ENCODE measurements around the gene VPS9D1.

The VPS9D1 gene

DNA sequence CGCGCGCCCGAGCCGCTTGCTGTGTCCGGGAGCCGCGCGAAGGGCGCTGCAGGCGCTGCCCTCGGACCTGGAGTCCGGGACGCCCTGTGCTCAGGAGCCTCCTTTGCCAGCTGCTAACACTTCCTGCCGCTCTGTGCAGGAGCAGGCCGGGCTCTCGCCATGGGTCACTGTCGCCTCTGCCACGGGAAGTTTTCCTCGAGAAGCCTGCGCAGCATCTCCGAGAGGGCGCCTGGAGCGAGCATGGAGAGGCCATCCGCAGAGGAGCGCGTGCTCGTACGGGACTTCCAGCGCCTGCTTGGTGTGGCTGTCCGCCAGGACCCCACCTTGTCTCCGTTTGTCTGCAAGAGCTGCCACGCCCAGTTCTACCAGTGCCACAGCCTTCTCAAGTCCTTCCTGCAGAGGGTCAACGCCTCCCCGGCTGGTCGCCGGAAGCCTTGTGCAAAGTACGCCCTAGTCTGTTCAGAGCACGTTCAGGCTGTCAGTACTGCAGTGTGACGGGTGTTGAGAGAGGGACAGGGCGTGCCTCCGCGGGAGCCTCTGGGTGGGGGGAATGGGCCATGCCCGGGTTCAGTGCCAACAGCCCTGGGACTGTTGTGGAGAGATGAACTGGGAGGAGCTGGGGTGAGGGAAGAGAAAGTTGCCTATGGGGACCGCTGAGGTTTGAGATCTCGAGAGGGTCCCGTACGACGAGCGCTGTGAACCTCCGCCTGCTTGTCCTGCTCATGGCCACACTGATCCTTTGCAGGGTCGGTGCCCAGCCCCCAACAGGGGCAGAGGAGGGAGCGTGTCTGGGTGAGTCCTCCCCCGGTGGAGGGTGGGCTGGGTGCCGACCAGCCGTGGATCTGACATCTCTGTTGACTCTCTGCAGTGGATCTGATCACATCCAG is 1.9 kb upstream of the VPS9D1 start:
- ChIA-PET CTCF (no interaction called here), POLR2A (no interaction called here)
- TF ChIP-seq, protein P1, sequence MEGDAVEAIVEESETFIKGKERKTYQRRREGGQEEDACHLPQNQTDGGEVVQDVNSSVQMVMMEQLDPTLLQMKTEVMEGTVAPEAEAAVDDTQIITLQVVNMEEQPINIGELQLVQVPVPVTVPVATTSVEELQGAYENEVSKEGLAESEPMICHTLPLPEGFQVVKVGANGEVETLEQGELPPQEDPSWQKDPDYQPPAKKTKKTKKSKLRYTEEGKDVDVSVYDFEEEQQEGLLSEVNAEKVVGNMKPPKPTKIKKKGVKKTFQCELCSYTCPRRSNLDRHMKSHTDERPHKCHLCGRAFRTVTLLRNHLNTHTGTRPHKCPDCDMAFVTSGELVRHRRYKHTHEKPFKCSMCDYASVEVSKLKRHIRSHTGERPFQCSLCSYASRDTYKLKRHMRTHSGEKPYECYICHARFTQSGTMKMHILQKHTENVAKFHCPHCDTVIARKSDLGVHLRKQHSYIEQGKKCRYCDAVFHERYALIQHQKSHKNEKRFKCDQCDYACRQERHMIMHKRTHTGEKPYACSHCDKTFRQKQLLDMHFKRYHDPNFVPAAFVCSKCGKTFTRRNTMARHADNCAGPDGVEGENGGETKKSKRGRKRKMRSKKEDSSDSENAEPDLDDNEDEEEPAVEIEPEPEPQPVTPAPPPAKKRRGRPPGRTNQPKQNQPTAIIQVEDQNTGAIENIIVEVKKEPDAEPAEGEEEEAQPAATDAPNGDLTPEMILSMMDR (IDR thresholded peaks at IDR 0.05; ENCODE audit: insufficient read depth, low read length, missing control alignments), result no peak
- peak overlapping the region; percentile 83 for H3K4me3 ChIP-seq (ENCODE audit: low read depth, low read length)
- DNase-seq (ENCODE audit: low read depth, low spot score), result no peak

DNA sequence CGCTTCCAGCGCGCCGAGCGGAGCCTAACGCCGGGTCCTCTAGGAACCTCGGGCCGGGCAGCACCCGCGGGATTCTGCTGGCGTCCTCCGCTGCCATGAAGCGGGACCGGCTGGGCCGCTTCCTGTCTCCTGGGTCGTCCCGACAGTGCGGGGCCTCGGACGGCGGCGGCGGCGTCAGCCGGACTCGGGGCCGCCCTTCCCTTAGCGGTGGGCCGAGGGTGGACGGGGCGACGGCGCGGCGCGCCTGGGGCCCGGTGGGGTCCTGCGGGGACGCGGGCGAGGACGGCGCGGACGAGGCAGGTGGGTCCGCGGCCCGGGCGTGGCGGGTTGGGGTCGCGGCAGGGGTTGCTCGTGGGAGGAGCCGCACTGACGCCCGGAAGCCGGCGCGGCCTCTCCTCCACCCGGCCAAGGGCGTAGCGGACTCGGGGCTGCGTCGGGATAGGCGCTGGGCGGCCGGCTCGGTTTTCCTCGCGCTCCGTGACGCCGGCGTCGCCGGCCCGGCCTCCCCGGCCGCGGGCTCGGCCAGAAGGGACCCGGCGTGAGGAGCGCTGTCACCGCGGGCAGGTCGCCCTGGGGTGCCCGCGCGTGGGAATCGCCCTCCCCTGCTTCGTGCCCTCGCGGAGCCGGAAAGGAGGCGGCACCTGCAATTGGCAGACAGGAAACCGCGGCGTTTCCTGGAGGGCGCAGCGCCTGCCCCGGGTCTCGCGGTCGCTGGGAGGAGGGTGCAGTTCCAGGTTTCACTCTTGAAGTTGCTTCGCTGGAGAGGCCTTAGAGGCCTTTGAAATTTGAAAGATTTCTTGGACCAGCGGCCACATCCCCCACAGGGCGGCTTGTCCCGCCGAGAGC is 1.1 kb upstream of the VPS9D1 start:
- peak overlapping the region; percentile 83 for H3K4me3 ChIP-seq (ENCODE audit: low read depth, low read length)
- POLR2A ChIA-PET, result no interaction called here
- CTCF ChIA-PET, result no interaction called here
- TF ChIP-seq, protein P1 (IDR thresholded peaks at IDR 0.05; ENCODE audit: insufficient read depth, low read length, missing control alignments), result no peak
- DNase-seq (ENCODE audit: low read depth, low spot score), result no peak

DNA sequence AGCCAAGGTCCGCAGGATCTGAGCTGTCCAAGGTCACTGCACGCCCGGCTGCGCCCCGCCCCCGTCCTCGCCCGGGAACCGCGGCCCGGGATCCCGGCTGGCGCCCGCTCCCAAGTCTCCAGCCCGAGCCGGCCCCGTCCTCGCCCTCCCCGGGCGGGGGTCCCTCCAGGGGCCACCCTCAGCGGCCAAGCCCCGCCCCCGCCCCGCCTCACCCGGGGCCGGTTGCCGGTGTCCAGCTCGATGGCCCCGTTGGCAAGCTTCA is 216 bp downstream of the VPS9D1 start:
- DNase-seq (ENCODE audit: low read depth, low spot score), result no peak
- TF ChIP-seq, protein P1 (IDR thresholded peaks at IDR 0.05; ENCODE audit: insufficient read depth, low read length, missing control alignments), result no peak
- CTCF ChIA-PET, result interaction anchor here (1.7 to 5.6 kb wide), 2 partner anchors 14 to 20 kb away, joined by 15 to 30 read pairs; partner anchors contain the start of gene SPATA2L
- POLR2A ChIA-PET, result interaction anchor here (0.9 kb wide), 1 partner anchor 20 kb away, joined by 5 read pairs; no protein-coding TSS in a partner anchor
- peak overlapping the region; percentile 83 for H3K4me3 ChIP-seq (ENCODE audit: low read depth, low read length)

DNA sequence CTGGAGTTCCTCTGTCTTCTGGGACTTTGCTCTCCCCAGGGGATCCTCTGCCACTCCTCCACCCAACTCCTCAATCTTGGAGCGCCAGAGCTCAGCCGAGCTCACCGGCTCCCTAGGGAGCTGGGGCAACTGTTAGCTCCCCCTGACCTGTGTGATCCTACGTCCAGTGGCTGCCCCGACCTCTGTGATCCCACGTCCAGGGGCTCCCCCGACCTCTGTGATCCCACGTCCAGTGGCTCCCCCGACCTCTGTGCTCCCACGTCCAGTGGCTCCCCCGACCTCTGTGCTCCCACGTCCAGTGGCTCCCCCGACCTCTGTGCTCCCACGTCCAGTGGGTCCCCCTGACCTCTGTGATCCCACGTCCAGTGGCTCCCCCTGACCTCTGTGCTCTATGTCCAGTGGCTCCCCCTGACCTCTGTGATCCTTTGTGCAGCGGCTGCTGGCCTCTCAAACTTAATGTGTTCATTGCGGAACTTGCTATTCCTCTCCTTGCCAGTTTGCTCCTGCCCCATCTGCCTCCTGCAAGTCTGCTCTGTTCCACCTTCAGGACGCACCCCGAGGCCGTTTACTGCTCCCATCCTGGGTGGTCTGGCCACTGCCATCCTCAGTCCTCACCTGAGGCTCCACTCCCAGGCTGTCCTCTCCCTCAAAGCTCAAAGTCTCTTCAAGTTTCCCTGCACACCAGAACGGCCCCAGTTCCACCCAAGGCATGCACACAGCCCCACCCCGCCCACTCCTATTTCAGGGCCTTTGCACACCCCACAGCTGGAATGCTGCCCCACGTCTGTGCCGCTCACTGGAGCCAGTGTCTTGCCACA is 2.8 kb downstream of the VPS9D1 start:
- TF ChIP-seq, protein P1 (IDR thresholded peaks at IDR 0.05; ENCODE audit: insufficient read depth, low read length, missing control alignments), result no peak
- no peak for DNase-seq (ENCODE audit: low read depth, low spot score)
- ChIA-PET POLR2A (no interaction called here), CTCF (interaction anchor here (1.1 to 5.6 kb wide), 3 partner anchors 11 to 142 kb away, joined by 3 to 30 read pairs (median 6); no protein-coding TSS in a partner anchor)
- no peak overlapping the region for H3K4me3 ChIP-seq (ENCODE audit: low read depth, low read length)

DNA sequence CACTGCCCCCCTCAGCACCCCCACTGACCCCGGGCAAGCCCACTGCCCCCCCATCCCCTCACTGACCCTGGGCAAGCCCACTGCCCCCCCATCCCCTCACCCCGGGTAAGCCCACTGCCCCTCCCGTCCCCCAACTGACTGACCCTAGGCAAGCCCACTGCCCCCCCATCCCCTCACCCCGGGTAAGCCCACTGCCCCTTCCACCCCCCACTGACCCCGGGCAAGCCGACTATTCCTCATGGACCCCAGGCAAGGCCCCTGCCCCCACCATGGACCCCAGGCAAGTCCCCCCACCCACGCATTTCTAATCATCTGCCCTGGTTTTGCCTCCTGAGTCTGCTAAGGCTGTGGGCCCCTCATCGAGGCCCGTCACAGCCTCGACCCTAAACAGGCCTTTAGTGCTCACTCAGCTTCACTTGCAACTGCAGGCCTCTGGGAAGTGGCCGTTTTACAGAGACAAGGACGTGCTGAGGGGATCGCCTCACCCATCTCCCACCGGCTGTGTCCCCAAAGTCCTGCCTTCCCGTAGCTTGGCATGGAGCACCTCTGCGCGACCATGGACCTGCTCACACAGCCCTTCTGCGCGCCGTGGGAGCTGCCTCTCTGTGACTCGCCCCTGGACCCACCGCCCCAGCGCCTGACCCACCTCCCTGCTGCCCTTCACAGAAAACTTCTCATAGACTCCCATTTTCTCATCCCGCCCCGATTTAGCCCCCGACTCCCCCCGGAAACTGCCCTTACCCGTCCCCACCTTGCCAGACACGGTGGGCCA is 3.6 kb downstream of the VPS9D1 start:
- TF ChIP-seq, protein P1 (IDR thresholded peaks at IDR 0.05; ENCODE audit: insufficient read depth, low read length, missing control alignments), result no peak

More for the DNA sequence above, 3.6 kb downstream of the VPS9D1 start:
- ChIA-PET POLR2A (no interaction called here), CTCF (interaction anchor here (1.7 to 5.6 kb wide), 3 partner anchors 11 to 144 kb away, joined by 4 to 30 read pairs (median 6); no protein-coding TSS in a partner anchor)
- no peak overlapping the region for H3K4me3 ChIP-seq (ENCODE audit: low read depth, low read length)
- DNase-seq (ENCODE audit: low read depth, low spot score), result no peak
